SK-N-SH (cell line): ENCODE measurements around the gene MORN2. TPM values are rescaled to one million over a fixed set of nuclear protein-coding genes. Genes with fewer than 3 reads are reported as not detected.

Experiments used
- CTCF ChIA-PET: fragments of 300-600, 350-600 bp; formaldehyde crosslinking; extraction: SDS; loops from one replicate; lab custom pipeline; 2021; lab: Yijun Ruan, JAX
- POLR2A ChIA-PET: fragments of 350-600 bp; sonication (Branson Sonifier 250); formaldehyde crosslinking; extraction: SDS; loops from one replicate; lab custom pipeline; 2020; ENCODE audit warnings: antibody characterized with exemption, inconsistent platforms; lab: Yijun Ruan, JAX
- DNase-seq: peaks from one replicate; pipeline ENCODE4 v3.0.0; 2012
- H2AFZ ChIP-seq: fragments of 200-600 bp; sonication (generic); 2 replicates; pipeline ENCODE4 v1.8.1; 2016; ENCODE audit warnings: antibody characterized with exemption, mild to moderate bottlenecking, low read depth
- H3F3A ChIP-seq: fragments of 200-600 bp; sonication (generic); replicated peaks from 2 replicates; pipeline ENCODE3; 2016; ENCODE audit warnings: antibody characterized with exemption, mild to moderate bottlenecking; ENCODE audit not compliant: insufficient read depth
- H3K27ac ChIP-seq, 2 experiments: fragments of 200-500 bp in 1 of 2; fragments of 200-600 bp in 1 of 2; sonication (Bioruptor generic) in 1 of 2; sonication (generic), shearing (Covaris generic) in 1 of 2; 2 replicates each; pipeline versions ENCODE4 v1.5.1 to v1.6.1; 2014 to 2016; ENCODE audit warnings: low read depth in 2 of 2, inconsistent platforms in 1 of 2, low read length in 1 of 2, mild to moderate bottlenecking in 1 of 2, mixed read lengths in 1 of 2
- H3K27me3 ChIP-seq: fragments of 200-600 bp; sonication (generic), shearing (Covaris generic); 2 replicates; pipeline ENCODE4 v1.6.1; 2016; ENCODE audit warnings: mixed run types; ENCODE audit not compliant: insufficient read depth
- H3K36me3 ChIP-seq, 2 experiments: fragments of 200-500 bp in 1 of 2; fragments of 200-600 bp in 1 of 2; sonication (Bioruptor generic) in 1 of 2; sonication (generic) in 1 of 2; replicated peaks in 1 of 2; 2 replicates each; pipeline versions ENCODE3 to v1.5.1; 2014 to 2016; ENCODE audit warnings: low read length in 1 of 2, mild to moderate bottlenecking in 1 of 2; ENCODE audit not compliant: insufficient read depth in 2 of 2, control insufficient read depth in 1 of 2
- H3K4me1 ChIP-seq, 2 experiments: fragments of 200-500 bp in 1 of 2; fragments of 200-600 bp in 1 of 2; sonication (Bioruptor generic) in 1 of 2; sonication (generic), shearing (Covaris generic) in 1 of 2; 2 replicates each; pipeline versions ENCODE4 v1.5.1 to v1.6.1; 2014 to 2016; ENCODE audit warnings: low read depth in 1 of 2, low read length in 1 of 2, mixed run types in 1 of 2; ENCODE audit not compliant: insufficient read depth in 2 of 2, control insufficient read depth in 1 of 2
- H3K4me2 ChIP-seq: fragments of 200-600 bp; sonication (generic), shearing (Covaris generic); 2 replicates; pipeline ENCODE4 v1.6.1; 2017; ENCODE audit warnings: mixed run types
- H3K4me3 ChIP-seq, 2 experiments: fragments of 200-500 bp in 1 of 2; fragments of 200-600 bp in 1 of 2; sonication (Bioruptor generic) in 1 of 2; sonication (generic), shearing (Covaris generic) in 1 of 2; 2 replicates each; pipeline versions ENCODE4 v1.5.1 to v1.8.1; 2014 to 2016; ENCODE audit warnings: low read depth in 2 of 2, inconsistent platforms in 1 of 2, low read length in 1 of 2, mild to moderate bottlenecking in 1 of 2, mixed read lengths in 1 of 2, moderate library complexity in 1 of 2
- H3K79me2 ChIP-seq: fragments of 200-600 bp; sonication (generic); 2 replicates; pipeline ENCODE4 v1.8.1; 2017; ENCODE audit warnings: mild to moderate bottlenecking; ENCODE audit not compliant: insufficient read depth
- H3K9ac ChIP-seq: fragments of 200-600 bp; sonication (generic); 2 replicates; pipeline ENCODE4 v1.6.1; 2017; ENCODE audit warnings: mixed run types
- H3K9me2 ChIP-seq: fragments of 200-600 bp; sonication (generic); 2 replicates; pipeline ENCODE4 v1.6.1; 2017; ENCODE audit warnings: mixed run types
- H3K9me3 ChIP-seq: fragments of 200-600 bp; sonication (generic); 2 replicates; pipeline ENCODE4 v1.6.1; 2017; ENCODE audit warnings: mixed run types, mild to moderate bottlenecking, moderate library complexity
- H4K20me1 ChIP-seq: fragments of 200-600 bp; sonication (generic); 2 replicates; pipeline ENCODE4 v1.6.1; 2017; ENCODE audit warnings: mild to moderate bottlenecking, mixed run types; ENCODE audit not compliant: insufficient read depth
- ELF1 ChIP-seq: IDR thresholded peaks from 2 replicates; pipeline ENCODE4 v1.4.0; 2012
- EP300 ChIP-seq, 2 experiments: IDR thresholded peaks; 2 replicates each; pipeline versions ENCODE4 v1.4.0 to v1.6.1; 2012; ENCODE audit warnings: borderline replicate concordance in 1 of 2, low read depth in 1 of 2, low read length in 1 of 2
- EZH2phosphoT487 ChIP-seq: fragments of 200-600 bp; sonication (generic); IDR thresholded peaks from 2 replicates; pipeline ENCODE4 v1.6.1; 2017; ENCODE audit warnings: low read depth, mixed run types, mild to moderate bottlenecking, antibody characterized with exemption, moderate library complexity, borderline replicate concordance
- FOSL2 ChIP-seq: IDR thresholded peaks from 2 replicates; pipeline ENCODE4 v1.4.0; 2012; ENCODE audit warnings: low read depth, mild to moderate bottlenecking, moderate library complexity, borderline replicate concordance
- MEF2A ChIP-seq: IDR thresholded peaks from 2 replicates; pipeline ENCODE4 v1.4.0; 2012; ENCODE audit warnings: low read depth, borderline replicate concordance
- NFIC ChIP-seq: IDR thresholded peaks from 2 replicates; pipeline ENCODE4 v1.4.0; 2012; ENCODE audit warnings: borderline replicate concordance
- NRF1 ChIP-seq: IDR thresholded peaks from 2 replicates; pipeline ENCODE4 v1.6.1; 2012; ENCODE audit warnings: low read depth, mild to moderate bottlenecking, low read length
- RCOR1 ChIP-seq: fragments of 150-350 bp; IDR thresholded peaks from 2 replicates; pipeline ENCODE4 v1.6.1; 2017; ENCODE audit warnings: antibody characterized with exemption, low read length
- RXRA ChIP-seq: IDR thresholded peaks from 2 replicates; pipeline ENCODE4 v1.4.0; 2012; ENCODE audit warnings: low read depth, mild to moderate bottlenecking, borderline replicate concordance
- TCF12 ChIP-seq: IDR thresholded peaks from 2 replicates; pipeline ENCODE4 v1.4.0; 2012
- WGBS: methylation state at CpG from one replicate; pipeline ENCODE4 v1.1.6; 2017; ENCODE audit warnings: low lambda C conversion rate; 5-methylcytosine and 5-hydroxymethylcytosine counted together
- polyA plus RNA-seq, 3 experiments: library from polyadenylated mRNA; depleted of rRNA; stranded (reverse); fragments of >200 nt; gene quantifications; 2 replicates each; pipeline ENCODE4 v1.2.3, GENCODE V29; 2012
- TF ChIP-seq, protein P1 (sequence below): fragments of 150-350 bp; IDR thresholded peaks from 2 replicates; pipeline ENCODE4 v1.6.1; 2017; ENCODE audit warnings: antibody characterized with exemption, low read length, low read depth, borderline replicate concordance
- TF ChIP-seq, protein P2 (sequence below): IDR thresholded peaks from 2 replicates; pipeline ENCODE4 v1.4.0; 2012; ENCODE audit warnings: low read depth, borderline replicate concordance
- TF ChIP-seq, protein P3 (sequence below): IDR thresholded peaks from 2 replicates; pipeline ENCODE4 v1.4.0; 2012; ENCODE audit warnings: low read depth, borderline replicate concordance
- TF ChIP-seq, protein P4 (sequence below): IDR thresholded peaks from 2 replicates; pipeline ENCODE4 v1.6.1; 2012; ENCODE audit warnings: mild to moderate bottlenecking, low read depth, low read length, moderate library complexity
- TF ChIP-seq, protein P5 (sequence below): fragments of 200-600 bp; sonication (generic); IDR thresholded peaks from 2 replicates; pipeline ENCODE4 v1.6.1; 2017; ENCODE audit warnings: antibody characterized with exemption, mild to moderate bottlenecking, moderate library complexity
- TF ChIP-seq, protein P6 (sequence below): IDR thresholded peaks from 2 replicates; pipeline ENCODE4; 2012

MORN2 gene
- polyA plus RNA-seq, 1 of the 3 experiments (the other 2 are of a cell fraction), result 23.2 TPM

DNA sequence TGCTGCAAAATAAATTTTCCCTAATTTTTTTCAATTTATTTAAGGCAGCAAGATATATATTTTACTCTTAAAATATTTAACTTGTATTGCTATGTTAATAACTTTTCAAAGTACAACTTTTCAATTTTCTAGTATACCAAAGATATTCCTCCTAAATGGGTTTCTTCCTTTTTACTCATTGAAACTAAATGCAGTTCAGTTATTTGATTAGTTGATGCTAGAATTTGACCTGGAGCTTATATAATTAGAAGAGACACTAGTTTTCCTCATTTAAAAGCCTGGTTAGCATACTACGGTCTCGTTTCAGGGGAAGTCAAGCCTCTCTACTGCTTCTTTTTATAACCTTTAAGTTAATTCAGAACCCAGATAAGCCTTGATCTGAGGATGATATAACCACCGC is 13.8 kb downstream of the MORN2 start, which contains the start of gene ARHGEF33:
Gene ARHGEF33, plus strand, starts transcription at position 301 of the 400 bp plus-strand sequence. CDS start 29,573 bp downstream, outside the sequence.
- CTCF ChIA-PET, result no interaction called here
- Histone ChIP-seq H4K20me1 (no peaks in the 10 kb centered on the region), H2AFZ (no peak within 1 kb of the TSS), H3K9ac (no peak within 1 kb of the TSS), H3K79me2 (no peaks in the 10 kb centered on the region), H3K4me1 (no peaks in the 10 kb centered on the region), H3K27ac (no peak within 1 kb of the TSS), H3K9me3 (no peaks in the 10 kb centered on the region), H3K9me2 (no peaks in the 10 kb centered on the region), H3F3A (no peaks in the 10 kb centered on the region), H3K4me3 (no peak within 1 kb of the TSS), H3K4me2 (no peak within 1 kb of the TSS), H3K27me3 (no peaks in the 10 kb centered on the region), H3K36me3 (no peaks in the 10 kb centered on the region)
- DNase-seq, result no peak
- TF ChIP-seq, protein P1, sequence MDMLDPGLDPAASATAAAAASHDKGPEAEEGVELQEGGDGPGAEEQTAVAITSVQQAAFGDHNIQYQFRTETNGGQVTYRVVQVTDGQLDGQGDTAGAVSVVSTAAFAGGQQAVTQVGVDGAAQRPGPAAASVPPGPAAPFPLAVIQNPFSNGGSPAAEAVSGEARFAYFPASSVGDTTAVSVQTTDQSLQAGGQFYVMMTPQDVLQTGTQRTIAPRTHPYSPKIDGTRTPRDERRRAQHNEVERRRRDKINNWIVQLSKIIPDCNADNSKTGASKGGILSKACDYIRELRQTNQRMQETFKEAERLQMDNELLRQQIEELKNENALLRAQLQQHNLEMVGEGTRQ, result no peak
- TF ChIP-seq NRF1 (no peak), EP300 (IDR thresholded peaks at IDR 0.05; ENCODE audit: borderline replicate concordance in 1 of 2, low read depth in 1 of 2, low read length in 1 of 2) (no peak), ELF1 (no peak), FOSL2 (no peak), MEF2A (no peak)
- TF ChIP-seq, protein P2, sequence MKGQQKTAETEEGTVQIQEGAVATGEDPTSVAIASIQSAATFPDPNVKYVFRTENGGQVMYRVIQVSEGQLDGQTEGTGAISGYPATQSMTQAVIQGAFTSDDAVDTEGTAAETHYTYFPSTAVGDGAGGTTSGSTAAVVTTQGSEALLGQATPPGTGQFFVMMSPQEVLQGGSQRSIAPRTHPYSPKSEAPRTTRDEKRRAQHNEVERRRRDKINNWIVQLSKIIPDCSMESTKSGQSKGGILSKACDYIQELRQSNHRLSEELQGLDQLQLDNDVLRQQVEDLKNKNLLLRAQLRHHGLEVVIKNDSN, result no peak
- TF ChIP-seq, protein P3, sequence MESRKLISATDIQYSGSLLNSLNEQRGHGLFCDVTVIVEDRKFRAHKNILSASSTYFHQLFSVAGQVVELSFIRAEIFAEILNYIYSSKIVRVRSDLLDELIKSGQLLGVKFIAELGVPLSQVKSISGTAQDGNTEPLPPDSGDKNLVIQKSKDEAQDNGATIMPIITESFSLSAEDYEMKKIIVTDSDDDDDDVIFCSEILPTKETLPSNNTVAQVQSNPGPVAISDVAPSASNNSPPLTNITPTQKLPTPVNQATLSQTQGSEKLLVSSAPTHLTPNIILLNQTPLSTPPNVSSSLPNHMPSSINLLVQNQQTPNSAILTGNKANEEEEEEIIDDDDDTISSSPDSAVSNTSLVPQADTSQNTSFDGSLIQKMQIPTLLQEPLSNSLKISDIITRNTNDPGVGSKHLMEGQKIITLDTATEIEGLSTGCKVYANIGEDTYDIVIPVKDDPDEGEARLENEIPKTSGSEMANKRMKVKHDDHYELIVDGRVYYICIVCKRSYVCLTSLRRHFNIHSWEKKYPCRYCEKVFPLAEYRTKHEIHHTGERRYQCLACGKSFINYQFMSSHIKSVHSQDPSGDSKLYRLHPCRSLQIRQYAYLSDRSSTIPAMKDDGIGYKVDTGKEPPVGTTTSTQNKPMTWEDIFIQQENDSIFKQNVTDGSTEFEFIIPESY, result no peak
- POLR2A ChIA-PET, result no interaction called here
- 68% methylated on average over 3 of the region's 3 CpGs for WGBS

DNA sequence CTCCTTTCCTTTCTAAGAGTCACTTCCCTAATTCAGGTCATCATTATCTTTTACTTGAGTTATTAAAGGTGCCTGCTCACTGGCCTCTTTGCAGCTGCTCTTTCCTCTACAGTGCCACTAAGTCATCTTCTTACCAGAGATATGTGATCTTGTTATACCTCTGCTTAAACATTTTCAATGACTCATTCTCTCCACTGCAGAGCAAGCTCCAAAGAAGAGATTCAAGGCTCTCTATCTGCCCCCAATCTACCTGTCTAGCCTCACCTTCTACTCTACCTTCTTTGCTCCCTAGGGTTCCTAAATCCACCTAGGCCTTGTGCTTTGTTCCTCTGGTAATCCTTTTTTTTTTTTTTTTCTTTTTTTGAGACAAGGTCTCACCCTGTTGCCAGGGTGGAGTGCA is 17.0 kb downstream of the MORN2 start:
- Histone ChIP-seq H3K36me3 (no peaks in the 10 kb centered on the region), H3K79me2 (no peaks in the 10 kb centered on the region), H3K4me1 (no peaks in the 10 kb centered on the region), H3K9me3 (no peaks in the 10 kb centered on the region), H3K27me3 (no peaks in the 10 kb centered on the region), H3K9me2 (no peaks in the 10 kb centered on the region), H2AFZ (no peak overlapping the region), H4K20me1 (no peaks in the 10 kb centered on the region), H3K9ac (no peak overlapping the region), H3K27ac (no peak overlapping the region), H3K4me2 (no peak overlapping the region), H3F3A (no peaks in the 10 kb centered on the region), H3K4me3 (no peak overlapping the region)
- no peak for DNase-seq
- no peak for TF ChIP-seq ELF1
- no peak for TF ChIP-seq RCOR1
- no peak for TF ChIP-seq EZH2phosphoT487
- TF ChIP-seq NFIC, result no peak
- TF ChIP-seq, protein P4, sequence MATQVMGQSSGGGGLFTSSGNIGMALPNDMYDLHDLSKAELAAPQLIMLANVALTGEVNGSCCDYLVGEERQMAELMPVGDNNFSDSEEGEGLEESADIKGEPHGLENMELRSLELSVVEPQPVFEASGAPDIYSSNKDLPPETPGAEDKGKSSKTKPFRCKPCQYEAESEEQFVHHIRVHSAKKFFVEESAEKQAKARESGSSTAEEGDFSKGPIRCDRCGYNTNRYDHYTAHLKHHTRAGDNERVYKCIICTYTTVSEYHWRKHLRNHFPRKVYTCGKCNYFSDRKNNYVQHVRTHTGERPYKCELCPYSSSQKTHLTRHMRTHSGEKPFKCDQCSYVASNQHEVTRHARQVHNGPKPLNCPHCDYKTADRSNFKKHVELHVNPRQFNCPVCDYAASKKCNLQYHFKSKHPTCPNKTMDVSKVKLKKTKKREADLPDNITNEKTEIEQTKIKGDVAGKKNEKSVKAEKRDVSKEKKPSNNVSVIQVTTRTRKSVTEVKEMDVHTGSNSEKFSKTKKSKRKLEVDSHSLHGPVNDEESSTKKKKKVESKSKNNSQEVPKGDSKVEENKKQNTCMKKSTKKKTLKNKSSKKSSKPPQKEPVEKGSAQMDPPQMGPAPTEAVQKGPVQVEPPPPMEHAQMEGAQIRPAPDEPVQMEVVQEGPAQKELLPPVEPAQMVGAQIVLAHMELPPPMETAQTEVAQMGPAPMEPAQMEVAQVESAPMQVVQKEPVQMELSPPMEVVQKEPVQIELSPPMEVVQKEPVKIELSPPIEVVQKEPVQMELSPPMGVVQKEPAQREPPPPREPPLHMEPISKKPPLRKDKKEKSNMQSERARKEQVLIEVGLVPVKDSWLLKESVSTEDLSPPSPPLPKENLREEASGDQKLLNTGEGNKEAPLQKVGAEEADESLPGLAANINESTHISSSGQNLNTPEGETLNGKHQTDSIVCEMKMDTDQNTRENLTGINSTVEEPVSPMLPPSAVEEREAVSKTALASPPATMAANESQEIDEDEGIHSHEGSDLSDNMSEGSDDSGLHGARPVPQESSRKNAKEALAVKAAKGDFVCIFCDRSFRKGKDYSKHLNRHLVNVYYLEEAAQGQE, result no peak
- TF ChIP-seq, protein P5, sequence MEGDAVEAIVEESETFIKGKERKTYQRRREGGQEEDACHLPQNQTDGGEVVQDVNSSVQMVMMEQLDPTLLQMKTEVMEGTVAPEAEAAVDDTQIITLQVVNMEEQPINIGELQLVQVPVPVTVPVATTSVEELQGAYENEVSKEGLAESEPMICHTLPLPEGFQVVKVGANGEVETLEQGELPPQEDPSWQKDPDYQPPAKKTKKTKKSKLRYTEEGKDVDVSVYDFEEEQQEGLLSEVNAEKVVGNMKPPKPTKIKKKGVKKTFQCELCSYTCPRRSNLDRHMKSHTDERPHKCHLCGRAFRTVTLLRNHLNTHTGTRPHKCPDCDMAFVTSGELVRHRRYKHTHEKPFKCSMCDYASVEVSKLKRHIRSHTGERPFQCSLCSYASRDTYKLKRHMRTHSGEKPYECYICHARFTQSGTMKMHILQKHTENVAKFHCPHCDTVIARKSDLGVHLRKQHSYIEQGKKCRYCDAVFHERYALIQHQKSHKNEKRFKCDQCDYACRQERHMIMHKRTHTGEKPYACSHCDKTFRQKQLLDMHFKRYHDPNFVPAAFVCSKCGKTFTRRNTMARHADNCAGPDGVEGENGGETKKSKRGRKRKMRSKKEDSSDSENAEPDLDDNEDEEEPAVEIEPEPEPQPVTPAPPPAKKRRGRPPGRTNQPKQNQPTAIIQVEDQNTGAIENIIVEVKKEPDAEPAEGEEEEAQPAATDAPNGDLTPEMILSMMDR, result no peak
- no peak for TF ChIP-seq RXRA
- TF ChIP-seq, protein P6, sequence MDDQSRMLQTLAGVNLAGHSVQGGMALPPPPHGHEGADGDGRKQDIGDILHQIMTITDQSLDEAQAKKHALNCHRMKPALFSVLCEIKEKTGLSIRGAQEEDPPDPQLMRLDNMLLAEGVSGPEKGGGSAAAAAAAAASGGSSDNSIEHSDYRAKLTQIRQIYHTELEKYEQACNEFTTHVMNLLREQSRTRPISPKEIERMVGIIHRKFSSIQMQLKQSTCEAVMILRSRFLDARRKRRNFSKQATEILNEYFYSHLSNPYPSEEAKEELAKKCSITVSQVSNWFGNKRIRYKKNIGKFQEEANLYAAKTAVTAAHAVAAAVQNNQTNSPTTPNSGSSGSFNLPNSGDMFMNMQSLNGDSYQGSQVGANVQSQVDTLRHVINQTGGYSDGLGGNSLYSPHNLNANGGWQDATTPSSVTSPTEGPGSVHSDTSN, result no peak
- TF ChIP-seq TCF12, result no peak
- ChIA-PET POLR2A (no interaction called here), CTCF (interaction anchor here (0.9 to 1.4 kb wide), 2 partner anchors 10 to 356 kb away, joined by 3 read pairs; no protein-coding TSS in a partner anchor)
